HG03097 (cell line): ENCODE results near the gene COL4A6.

Source experiments
- ATAC-seq: cut with Tn5 transposase; IDR thresholded peaks from one replicate; pipeline ENCODE4 v1.9.1; 2021; ENCODE audit not compliant: unreplicated experiment, low FRiP score

Gene COL4A6

DNA sequence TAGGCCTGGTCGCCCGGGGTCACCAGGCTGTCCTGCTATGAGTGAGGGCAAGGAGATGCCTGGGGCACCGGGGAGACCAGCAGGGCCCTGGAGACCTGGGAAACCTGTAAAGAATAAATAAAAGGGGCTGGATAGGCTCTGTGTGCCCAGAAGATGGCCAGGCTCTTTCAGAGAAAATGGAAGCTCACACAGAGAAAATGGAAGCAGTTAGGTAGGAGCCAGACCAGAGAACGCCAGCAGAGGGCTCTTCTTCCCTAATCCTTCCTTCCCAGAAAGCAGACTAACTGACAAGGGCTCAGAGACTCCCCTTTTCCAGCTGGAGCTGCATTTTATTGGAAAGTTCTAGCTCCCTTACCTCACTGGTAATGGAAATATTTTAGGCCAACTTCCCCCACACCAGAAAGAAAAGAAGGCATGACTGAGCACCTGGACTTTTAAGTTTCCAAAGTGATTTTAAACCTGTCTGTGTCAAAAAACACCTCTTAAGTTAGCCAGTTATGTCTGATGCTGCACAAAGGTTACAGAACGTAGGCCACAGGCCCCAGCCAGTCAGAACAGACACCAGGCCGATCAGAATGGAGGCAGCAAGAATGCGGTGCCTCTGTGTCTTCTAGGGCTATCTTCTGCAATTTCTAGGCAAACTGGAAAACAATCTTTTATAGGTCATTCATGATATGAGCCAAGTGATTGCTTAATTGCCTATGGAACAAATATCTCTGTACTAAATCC lies 272.7 kb downstream of the COL4A6 start:
- no peak for ATAC-seq

DNA sequence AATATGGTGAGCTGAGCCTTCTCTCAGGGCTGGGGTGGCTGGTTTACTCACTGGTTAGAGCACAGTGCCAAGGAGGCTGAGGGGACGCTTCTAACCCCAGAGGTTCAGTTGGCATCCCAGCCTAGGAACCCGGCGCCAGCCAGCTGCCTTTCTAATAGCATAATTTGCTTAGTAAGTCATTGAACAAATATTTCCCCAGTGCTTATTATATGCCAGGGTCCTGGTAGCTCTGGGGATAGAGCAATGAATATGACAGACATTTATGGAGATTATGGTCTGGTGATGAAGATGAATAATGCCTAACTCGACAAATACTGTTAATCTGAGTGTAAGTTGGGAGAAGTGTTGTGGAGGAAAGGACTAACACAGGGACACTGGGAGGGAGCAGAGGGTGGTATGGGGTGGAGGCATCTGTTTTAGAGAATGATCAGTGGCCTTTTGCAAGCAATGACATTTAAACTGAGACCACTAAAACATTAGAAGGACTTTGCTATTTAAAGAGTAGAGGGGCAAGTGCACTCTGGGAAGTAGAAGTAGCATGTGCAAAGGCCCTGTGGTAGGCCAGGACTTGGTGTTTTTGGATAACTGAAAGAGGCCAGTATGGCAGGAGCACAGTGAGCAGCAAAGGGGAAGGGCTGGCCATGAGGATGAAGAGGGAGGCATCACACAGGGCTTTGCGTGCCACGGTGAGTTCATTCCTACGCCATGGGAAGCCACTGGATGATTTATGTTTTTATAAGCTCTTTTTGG lies 274.7 kb downstream of the COL4A6 start:
- no peak for ATAC-seq

DNA sequence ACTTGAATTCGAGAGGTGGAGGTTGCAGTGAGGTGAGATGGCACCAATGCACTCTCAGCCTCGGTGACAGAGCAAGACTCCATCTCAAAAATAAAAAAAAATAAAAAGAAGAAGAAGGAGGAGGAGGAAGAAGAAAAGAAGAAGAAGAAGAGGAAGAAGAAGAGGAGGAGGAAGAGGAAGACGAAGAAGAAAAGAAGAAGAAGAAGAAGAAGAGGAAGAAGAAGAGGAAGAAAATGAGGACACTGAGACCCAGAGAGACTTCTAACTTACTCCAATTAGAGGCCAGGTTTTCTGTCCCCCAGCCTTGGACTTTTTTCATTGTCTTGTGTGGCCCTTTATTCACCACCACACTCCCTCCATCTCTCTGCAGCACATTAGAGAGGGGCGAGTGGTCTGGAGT lies 276.0 kb downstream of the COL4A6 start:
- no peak for ATAC-seq

DNA sequence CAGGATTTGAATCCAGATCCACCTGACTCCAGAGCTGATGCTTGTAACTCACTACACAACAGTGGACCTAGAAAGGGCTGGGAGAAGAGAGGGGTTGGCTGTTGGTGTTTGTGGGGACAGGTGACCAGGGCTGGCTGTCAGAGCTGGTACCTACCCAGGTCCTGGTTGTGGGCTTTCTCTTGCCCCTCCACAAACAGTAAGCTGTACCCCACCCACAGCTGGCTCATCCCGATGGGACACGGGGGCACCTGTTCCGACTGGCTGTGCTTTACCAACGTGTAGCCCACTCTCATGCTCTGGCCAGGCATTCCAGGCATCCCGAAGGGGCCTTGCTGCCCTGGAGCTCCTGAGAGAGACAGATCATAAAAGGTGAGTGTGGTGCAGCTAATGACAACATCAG lies 277.9 kb downstream of the COL4A6 start:
- ATAC-seq, result no peak

DNA sequence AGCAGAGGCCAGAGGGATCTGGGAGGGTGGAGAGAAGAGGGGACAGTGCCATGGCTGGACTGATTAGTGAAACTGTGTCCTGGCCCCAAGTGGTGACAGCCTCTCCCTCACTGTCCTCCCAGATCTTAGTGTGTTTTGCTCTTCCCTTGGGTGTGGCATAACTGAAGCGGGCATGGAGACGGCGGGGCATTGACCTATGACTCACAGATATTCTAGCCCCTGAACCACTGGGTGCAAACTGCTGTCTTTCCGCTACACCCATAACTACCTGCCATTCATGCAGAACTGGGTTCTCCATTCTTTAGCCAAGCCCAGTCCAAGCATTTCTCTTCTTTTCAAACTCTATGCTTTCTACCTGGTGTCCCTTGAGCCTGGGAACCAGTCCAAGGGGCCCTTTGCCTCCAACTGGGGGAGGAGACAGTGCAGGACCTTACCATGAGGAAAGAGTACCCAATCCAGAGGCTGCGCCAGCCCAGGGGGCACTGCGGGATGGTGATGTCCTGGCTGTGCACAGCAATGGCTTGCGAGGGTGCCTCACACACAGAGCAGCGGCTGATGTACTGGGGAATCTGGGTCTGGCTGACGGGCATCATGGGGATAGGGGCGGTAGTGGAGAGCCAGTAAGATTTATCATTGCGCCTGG lies 279.1 kb downstream of the COL4A6 start:
- no peak for ATAC-seq

DNA sequence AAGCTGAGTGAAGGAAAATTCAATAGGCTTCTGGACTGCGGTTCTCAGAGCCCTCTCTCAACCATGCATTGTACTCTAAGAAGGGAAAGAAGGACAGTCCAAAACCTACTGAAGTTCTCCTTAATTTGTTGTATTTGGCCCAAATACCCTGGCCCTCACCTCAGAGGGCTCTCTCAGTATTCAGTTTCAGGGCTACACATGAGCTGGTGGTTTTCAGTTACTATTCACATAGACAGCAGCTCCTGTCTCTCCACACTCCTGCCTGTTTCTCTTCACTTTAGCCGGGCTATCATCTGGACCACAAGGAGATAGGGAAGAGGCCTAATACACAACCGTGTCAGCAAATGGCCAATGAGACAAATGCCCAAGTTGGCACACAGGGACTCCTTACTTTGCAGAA lies 280.6 kb downstream of the COL4A6 start:
- no peak for ATAC-seq

DNA sequence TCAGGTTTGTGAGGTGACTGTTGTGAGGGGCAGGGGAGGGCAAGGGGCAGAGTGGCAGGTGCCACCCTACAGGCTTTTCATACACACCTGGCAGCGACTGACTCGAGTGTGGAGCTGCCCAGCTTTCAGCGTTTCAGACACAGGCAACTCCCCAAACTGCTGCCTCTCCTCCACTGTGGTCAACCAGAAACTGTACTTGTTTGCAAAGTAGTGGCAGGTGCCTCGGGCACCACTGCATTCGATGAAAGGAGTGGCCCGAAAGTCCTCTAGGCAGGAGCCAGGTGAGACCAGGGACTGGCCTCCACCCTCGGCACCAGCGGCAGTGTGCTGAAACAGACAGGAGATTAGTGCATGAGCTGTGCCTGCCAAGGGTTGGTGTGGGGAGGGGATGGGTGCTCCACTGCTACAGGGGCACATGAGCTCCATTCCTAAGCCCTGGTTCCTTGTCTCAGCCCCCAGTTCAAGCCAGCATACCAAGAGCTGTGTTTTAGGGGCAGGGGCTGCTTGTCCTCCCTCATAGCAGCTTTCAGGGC lies 281.2 kb downstream of the COL4A6 start:
- no peak for ATAC-seq

DNA sequence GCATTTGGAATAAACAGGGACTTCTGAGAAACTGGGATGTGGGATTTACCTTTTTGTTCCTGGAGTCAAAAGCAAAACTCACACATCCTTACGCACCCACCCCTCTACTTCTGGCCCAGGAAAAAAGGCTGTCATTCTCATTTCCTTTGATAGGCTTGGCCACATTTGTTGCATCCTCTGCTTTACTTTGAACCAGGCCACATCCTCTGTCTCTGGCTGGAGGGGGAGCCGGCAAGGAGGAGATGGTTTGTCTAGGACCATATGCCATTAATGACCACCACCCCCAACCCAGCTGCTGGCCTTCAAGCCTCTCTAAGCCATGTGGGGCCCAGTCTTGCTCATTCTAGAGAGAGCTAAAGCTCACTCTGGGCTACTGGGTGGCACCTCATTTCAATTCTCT lies 282.1 kb downstream of the COL4A6 start:
- ATAC-seq, result no peak

DNA sequence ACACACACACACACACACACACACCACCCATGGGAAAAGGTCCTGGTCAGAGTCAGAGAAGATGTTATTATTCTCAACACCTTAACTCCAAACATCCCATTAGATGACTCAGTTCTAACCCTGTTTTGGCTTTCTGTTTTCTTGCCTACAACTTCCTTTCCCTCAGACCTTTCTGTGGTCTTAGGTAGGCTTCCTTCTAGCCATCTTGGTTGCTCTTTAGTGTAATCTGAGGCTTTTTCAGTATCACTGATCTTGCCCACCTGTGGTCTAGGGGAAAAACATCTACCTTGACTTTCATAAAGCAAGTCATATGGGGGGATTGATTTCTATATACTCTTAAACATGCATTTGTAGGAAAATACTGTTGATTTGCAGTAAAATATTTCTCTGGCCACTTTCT lies 289.7 kb downstream of the COL4A6 start:
- ATAC-seq, result peak; percentile 93

DNA sequence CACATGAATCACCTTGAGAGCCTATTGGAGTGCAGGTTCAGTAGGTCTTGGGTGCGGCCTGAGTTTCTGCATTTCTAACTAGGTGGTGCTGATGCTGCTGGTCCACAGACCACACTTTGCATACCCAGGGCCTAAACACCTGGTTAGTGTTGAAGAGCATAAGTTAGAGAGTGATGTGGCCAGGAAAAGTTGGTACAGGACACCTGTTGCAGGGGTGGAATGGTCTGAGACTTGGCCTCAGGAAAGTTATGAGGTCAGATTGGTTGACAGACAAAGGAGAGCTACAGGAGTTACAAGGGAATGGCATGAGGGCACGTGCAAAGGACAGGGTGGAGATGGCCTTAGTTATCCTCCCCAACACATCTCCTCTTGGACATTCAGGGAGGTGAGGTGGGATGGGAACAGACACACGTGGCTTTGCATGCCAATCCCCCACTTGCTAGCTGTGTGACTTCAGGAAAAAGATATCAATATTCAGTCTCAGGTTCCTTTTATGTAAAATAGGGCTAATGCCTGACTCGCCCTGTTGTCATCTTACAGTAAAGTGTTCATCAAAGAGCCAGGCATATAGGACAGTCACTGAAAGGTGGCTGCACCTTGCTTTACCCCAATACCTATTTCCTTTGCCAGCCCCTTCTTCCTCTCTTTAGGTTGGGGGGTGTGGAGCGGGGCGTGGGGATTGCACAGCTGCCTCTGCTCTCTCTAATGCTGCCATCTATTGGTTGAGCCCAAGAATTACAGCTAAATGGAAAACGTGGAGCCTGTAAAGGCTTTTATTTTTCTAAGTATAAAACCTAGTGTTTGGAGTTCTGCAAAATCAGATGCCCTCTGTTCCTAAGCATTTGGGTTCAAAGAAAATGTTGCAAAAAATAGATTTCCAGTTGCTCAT lies 299.2 kb downstream of the COL4A6 start:
- ATAC-seq, result no peak

DNA sequence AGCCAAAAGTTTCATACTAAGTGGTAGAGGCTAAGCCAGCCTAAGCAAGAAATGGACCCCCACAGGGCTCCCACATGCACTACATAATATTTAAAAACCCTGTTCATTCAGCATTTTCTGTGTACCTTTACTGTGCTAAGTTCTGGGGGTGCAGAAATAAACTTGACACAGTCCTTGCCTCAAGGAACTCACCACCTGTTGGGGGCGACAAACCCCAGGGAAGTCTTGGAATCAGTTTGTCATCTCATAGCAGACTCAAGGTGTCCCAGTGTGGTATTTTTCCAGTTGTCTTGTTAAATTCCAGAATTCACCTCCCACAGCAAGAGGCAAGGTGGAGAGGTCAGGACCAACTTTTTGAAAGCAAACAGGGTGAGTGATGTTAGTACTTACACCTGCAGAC lies 303.5 kb downstream of the COL4A6 start:
- ATAC-seq, result no peak

DNA sequence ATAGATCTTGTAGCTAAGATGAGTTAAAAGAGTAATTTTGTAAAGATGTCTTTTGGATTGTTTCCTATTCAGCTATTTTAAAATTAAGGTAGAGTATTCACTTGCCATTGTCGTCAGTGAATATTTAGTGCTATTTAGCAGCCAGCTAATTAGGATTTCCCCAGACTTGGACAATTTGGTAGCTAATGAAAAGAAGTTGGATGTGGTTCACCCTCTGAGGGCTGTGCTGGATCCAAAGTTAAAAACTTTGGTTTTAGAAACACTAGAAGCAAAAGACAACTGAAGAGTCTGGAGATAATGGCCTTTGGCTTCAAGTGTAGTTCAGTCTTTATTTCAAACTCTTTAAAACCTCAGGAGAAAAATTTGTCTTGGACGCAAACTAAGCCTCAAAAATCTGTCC lies 305.3 kb downstream of the COL4A6 start:
- ATAC-seq, result no peak

DNA sequence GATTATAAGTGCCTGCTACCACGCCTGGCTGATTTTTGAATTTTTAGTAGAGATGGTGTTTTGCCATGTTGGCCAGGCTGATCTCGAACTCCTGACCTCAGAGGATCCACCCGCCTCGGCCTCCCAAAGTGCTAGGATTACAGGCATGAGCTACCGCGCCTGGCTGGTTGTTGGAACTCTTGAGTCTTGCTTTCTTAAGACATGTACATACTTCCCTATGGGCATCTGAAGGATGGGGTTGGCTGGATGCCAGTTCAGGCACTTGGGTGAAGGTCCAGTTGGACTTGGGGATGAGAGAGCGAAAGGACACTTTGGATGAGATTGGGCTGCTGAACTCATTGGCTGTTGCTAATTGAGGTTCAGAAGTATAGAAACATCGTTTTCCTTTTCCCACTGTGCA lies 306.2 kb downstream of the COL4A6 start:
- no peak for ATAC-seq

DNA sequence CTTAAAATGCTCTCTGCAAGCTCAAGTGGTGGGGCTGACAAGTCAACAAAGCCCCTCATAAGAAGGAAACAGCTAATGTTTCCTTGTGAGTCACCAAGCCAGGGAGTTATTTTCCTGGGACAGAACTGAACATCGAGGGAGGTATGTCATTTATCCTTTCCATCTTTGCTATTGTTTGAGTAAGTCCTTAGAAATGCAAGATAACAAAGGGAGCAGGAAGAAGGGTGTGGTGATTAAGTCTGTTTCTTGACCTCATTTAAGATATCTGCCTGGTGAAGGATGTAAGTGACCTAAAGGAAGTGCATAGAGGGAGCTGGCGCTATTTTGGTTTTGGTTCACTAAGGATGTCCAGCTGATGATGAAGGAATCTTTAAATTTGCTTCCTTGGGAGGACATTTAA lies 306.8 kb downstream of the COL4A6 start:
- no peak for ATAC-seq

DNA sequence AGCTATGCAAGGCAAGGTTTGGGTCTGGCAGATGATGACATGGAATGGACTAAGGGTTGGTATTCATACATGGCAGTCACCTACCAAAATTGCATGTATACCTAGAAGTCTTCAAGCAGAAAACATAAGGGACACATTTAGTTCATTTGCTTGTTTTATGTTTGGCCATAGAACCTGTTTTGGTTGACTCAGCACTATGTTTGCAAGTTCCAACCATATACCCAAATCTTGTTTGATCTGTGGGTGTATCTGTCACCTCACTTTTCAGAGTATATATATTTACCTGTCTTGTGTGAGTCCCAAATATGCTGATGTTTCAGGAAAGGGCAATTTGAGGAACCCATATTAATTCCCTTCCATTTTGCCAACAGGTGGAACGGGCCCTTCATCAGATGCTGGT lies 307.3 kb downstream of the COL4A6 start:
- no peak for ATAC-seq

DNA sequence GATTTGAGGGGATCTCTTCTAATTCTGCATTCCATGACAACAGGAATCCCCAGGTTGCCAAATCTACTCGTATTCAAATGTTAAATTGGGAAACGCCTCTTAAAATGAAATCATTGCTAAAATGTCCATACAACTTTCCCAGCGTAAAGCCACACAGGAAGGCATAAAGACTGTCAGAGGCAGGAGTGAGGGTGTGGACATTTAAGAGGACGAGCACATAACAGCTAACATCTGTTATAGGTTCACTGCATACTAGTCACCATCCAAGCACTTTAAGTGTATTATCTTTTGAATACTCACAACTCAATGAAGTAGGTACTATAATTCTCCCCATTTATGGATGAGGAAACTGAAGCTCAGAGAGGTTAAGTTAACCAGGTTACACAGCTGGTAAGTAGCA lies 311.1 kb downstream of the COL4A6 start:
- no peak for ATAC-seq

DNA sequence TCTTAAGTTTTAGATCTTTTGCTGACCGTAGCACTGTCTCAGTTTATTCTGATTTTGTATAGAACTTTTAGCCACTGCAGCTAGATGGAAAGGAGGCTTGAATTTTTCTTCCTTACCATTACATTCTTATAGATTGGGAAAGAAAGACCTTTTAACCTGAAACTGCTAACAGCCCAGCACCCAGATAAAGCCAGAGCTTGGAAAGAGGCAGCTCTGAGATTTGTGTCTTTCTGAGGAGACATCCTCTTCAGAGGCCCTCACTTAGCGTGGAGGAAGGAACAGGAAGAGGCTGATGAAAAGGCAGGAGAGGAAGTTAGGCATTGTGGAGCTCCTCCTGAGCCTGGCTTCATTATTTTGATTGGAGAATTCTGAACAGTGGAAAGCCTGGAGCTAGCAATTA lies 311.6 kb downstream of the COL4A6 start:
- no peak for ATAC-seq

DNA sequence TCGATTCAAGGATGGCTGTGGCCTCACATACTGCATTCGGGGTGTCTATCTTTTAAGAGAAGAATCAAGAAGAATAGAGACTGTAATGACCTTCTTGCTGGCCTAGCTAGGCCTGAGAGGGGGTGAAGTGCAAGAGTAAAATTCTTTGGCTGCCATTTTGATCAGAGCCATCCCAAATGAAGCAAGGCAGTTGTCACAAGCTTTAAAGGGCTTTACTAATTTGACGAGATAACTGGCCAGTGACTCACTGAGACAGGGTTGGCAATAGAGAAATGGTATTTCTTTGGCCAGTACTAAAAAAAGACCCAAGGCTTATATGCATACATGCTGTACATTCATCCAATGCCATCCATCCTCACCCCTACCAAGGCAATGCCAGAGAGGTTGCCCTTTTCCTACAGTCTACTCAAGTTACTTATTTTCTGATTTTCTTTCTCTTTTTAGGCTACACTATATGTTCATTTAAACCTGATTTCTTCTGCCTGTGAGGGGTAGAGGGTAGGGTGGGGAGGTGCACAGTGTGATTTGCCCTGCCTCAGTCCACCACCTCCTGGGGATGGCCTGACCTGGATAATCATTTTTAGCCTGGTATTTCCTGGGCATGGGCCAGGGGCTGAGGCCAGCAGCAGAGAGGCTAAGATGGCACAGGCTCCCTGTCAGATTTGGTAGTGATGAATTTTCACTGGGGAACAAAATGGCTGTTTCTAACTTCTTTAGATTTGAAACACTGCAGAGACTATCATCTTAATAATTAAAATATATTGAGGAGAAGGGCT lies 314.4 kb downstream of the COL4A6 start:
- no peak for ATAC-seq

DNA sequence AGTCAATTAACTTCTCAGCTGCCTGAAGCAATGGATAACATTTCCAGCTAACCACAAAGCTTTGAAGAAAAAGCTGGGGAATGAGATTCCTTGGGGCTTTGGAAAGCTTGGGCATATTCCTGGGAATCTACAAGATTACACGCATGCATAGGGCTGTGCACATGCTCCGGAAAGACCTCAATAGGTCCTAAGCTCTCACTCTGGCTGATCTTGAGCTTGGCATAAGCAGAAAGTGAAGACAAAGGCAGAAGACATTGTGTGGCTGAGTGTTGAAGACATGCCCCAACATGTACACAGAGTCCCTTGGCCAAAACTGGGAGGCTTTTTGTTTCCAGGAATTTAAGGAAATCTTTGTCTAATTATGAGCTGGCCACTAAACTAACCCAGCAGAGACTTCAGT lies 315.5 kb downstream of the COL4A6 start:
- no peak for ATAC-seq

DNA sequence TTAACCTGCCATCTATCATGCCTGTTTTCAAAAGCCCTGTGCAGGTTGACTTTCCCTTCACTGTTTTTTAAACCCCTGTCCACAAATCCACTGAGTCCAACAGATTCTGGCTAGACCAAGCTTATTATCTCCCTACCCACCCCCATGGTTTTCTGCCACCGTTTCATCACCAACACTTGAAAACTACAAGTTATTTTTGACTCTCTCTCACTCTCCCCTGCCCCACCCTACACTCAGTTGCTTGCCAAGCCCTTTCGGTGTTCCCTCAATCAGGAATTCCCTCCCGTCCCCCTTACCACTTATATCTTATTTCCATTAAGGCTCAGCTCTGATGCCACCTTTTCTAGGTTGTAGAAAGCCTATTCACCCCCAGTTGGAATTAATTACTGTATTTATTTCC lies 316.9 kb downstream of the COL4A6 start:
- ATAC-seq, result no peak
